Stimulated activated CD8-positive, alpha-beta memory T cell treated with anti-CD3 and anti-CD28 coated beads, Interleukin-2, amount 100 ng/mL, for 48 hours (primary cell): ENCODE measurements around the gene NFE2L1.
"Not testable (repeated sequence)": the region's sequence is repeated elsewhere in the genome, so short reads cannot be mapped to it uniquely, and the experiment has no call there.

Experiments used
- DNase-seq, 2 donors: peaks; one replicate each; pipeline ENCODE4 v3.0.0-alpha.2; 2020; ENCODE audit warnings: low read depth in 2 of 2

NFE2L1 gene, protein sequence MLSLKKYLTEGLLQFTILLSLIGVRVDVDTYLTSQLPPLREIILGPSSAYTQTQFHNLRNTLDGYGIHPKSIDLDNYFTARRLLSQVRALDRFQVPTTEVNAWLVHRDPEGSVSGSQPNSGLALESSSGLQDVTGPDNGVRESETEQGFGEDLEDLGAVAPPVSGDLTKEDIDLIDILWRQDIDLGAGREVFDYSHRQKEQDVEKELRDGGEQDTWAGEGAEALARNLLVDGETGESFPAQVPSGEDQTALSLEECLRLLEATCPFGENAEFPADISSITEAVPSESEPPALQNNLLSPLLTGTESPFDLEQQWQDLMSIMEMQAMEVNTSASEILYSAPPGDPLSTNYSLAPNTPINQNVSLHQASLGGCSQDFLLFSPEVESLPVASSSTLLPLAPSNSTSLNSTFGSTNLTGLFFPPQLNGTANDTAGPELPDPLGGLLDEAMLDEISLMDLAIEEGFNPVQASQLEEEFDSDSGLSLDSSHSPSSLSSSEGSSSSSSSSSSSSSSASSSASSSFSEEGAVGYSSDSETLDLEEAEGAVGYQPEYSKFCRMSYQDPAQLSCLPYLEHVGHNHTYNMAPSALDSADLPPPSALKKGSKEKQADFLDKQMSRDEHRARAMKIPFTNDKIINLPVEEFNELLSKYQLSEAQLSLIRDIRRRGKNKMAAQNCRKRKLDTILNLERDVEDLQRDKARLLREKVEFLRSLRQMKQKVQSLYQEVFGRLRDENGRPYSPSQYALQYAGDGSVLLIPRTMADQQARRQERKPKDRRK

DNA sequence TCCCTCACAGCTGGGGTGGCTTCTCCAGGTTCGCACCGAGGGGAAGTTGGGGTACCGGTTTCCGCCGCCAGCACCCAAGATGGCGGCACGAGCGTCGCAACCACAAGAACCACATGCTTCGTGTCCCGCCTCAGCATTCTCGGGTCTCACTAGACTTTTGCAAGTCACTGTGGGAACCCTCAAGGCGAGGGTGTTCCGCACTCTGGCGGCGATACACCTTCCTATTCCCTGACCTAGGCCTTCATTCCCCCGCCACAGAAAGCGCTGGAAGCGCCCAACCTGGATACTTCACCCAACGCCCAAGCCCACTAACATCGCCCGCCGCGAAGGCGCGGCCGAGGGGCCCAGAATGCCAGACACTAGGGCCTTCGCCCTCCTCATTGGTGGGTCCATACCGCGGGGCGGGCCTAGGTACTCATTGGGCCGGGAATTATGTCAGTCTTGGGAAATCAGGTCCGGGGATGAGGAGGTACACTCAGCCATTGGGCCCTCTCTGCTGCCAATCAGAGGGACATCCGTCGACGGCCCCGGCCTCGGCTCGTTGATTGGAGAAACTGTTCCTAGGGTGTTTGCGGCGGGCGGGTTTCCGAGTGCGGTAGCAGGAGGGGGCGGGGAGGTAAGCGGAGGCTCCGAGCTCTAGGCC is at the start of gene NFE2L1:
TSS of gene NFE2L1 (plus strand) at position 619 of the 643 bp plus-strand sequence. CDS start 2,760 bp downstream, outside the sequence.
- peak; percentile 92 to 96 for DNase-seq

DNA sequence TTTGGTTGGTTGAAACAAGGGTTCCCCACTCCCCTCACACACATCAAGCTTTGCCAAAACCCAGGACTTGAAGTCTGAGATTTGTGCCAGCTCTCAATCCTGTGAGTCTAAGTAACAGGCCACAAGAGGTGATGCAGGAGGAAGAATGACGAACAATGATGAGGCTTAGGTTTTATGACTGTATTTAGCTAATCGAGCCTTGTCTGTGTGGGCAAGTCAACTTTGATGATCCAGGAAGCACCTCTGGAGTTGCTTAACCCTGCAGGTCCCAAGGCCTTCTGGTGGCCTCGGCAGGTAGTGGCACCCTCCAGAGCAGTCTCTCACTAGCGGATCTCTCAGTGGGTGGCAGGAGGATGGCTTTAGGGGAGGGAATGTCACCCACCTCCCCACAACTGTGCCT is 48.6 kb upstream of the NFE2L1 start:
- no peak for DNase-seq

DNA sequence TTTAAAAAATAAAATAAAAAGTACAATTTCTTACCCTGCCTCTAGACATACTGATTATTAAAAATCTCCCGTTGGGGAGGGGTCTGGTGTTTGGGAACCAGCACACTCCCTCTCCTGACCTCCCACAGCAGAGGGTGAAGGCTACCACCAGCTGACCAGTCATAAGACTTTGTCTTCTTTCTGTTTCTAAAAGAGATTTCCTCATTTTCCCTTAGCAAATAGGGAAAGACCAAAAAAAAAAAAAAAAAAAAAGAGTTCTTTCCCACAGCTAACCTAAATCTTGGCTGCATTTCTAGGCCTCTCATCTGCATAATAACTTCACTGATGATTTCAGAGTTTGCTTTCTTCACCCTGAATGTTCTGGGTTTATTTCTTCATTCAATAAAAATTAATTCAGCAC is 47.0 kb upstream of the NFE2L1 start:
- DNase-seq, result no peak

GRCh38 chr17:48001657-48002056 is 46.5 kb upstream of the NFE2L1 start:
- DNase-seq, result not testable (repeated sequence)

- DNase-seq, result no peak
These were observed 45.8 kb upstream of the NFE2L1 start for GRCh38 chr17:48002266-48002915.

DNA sequence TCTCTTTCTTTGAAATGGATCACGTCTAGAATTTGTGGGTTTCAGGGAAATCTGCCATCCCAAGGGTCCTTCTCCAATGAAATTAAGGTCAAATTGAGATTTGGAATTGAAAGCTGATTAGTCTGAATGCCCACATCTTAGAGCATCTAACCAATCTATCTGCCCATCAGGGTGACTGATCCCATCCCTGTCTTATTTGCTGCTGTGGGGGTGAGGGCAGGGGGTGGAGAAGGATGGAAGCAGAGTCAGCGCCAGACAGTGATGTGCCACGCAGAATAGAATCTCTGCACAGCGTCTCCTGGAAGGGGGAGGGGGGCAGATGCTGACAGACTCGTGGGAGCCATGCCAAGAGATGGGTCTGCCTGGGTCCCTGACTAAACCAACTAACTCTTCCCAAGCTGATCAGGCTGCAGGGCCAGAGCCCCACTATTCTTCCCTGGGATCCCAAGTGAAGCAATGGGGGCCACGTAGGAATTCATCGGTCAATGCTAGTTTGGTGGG is 45.2 kb upstream of the NFE2L1 start:
- DNase-seq, result no peak

DNA sequence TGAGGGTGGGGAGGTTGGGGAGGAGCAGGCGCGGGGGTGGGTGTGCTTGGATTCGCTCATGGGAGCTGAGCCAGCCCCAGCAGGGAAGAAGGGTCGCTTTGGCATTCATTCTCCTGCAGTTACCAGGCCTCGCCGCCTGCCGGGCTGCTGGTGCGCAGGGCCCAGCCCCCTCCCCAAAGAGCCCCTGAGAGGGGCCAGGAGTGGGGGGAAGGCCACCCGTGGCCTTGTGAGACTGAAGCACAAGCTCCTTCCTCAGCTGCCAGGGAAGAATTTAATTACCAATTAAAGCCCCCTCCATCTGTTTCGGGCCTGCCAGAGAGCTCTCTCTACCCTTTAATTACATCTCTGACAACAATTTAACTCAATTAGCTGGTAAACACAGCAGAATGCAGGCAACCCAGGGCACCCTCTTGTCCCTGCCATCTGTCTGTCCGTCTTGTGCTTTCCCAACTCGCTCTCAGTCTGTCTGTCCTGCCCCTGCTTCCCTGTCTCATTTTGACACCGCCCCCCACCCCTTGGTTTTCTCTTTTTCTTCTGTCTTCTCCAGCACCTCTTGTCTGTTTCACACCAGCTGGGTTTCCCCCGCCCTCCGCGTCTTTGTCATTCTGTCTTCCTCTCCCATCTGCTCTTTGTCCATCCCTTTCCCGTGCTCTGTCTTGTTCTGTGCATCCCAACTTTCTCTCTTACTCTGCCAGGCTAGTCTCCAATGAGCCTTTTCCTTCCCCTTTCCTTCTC is 44.6 kb upstream of the NFE2L1 start:
- no peak for DNase-seq

GRCh38 chr17:48004983-48005382 is 43.2 kb upstream of the NFE2L1 start:
- DNase-seq, result no peak

DNA sequence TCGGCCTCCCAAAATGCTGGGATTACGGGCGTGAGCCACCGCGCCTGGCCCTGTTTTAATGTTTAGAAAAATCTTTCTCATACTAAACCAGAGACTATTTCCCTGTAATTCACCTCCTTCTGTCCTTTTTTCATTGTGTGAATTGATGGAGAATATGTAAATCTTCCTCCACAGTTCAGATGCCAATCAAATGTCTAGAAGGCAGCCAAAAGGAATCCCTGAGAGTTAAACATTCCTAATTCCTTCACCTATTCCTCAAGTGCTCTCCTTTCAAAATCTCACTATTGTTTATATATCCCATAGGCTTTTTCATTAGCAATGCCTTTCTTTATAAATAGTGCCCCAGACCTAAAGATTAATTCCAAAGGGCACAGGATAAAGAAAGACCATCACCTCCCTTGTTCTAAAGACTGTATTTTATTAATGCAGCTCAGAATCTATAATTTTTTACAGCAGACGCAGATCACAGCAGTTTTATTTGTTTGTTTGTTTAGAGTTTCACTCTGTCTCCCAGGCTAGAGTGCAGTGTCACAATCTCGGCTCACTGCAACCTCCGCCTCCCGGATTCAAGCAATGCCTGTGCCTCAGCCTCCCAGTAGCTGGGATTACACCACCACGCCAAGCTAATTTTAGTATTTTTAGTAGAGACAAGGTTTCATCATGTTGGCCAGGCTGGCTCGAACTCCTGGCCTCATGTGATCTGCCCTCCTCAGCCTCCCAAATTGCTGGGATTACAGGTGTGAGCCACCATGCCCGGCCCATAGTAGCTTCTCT is 41.0 kb upstream of the NFE2L1 start:
- no peak for DNase-seq

- no peak for DNase-seq
These were observed 38.0 kb upstream of the NFE2L1 start for GRCh38 chr17:48010193-48010592.

DNA sequence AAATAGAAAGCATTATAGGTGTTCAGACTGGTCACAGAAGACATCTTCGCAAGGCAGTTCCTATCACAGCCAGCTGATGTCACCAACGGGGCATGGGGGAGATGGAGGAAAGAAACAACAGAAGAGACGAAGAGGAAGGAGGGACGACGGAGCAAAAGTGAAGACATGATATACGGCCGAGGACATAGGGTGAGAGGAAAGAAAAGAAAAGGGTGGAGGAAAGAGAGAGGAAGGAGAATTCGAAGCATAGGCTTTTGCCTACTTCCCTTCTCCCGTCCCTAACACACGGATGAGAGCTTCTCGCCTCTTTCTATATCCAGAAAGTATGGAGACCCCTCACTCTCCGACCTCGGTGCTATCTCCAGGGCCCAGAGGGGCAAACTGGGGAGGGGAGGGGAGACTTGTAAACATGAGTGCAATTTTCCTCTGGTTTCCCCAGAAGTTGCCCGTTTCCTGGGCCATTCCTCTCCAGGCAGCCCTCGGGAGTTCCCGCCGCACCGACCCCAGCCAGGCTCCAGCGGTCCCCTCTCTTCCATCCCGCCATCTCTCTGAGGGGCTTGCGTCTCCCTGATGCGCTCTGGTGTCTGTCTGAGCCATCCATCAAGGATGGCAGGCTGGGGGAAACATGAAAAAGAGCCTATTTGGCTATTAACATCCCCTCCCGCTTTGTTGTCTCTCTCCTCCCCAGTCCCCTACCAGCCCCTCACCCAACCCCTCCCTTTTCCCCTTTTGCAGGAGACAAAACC is 36.6 kb upstream of the NFE2L1 start:
- DNase-seq, result no peak

DNA sequence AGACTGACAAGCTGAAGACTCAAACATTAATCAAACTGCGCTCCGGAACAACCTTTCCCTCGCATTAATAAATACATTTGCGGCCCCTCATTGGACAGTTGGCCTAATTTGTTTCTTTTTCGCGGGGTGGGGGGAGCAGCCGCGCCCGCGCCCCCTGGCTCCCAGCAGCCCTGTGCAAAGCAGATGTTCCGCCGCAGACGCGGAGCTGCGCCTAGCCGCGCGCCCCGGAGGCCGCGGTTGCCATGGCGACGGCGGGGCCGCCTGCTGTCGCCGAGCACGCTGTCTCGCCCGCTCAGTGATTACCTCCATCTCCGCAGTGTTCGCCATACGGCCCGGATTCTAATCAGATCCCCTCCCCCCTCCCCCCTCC is 36.0 kb upstream of the NFE2L1 start:
- DNase-seq, result peak; percentile 45 to 61

GRCh38 chr17:48012654-48013053 is 35.5 kb upstream of the NFE2L1 start:
- no peak for DNase-seq

DNA sequence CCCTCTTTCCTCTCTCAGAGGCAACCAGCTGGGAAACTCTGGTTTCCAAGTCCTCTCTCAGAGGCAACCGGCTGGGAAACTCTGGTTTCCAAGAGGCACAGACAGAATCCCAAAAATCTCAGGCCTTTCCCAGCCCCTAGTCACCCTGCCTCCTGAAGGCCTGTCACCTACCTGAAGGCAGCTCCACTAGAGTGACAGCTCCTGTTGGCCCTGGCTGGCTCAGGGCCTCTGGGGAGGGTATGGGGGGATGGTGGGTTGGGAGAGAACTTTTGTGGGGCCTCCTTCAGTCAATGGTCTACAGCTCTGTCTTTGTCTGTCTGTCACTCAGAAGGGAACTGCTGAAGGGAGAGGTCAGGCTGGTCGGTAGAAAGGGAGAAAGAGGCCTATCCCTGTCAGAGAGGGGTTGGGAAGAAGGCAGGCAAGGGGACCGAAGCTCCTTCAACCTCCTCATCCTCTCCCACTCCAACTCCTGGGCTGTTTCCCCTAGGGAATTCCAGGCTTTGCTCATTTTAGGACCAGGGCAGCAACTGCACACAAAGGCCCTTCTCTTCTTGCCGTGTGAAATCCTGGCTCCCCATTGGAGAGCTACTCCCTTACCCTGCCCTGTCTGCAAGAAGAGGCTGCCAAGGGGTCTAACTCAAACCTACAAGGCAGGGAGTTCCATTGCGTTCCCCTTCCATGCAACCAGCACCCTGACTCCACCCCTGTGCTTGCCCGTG is 34.1 kb upstream of the NFE2L1 start:
- no peak for DNase-seq

DNA sequence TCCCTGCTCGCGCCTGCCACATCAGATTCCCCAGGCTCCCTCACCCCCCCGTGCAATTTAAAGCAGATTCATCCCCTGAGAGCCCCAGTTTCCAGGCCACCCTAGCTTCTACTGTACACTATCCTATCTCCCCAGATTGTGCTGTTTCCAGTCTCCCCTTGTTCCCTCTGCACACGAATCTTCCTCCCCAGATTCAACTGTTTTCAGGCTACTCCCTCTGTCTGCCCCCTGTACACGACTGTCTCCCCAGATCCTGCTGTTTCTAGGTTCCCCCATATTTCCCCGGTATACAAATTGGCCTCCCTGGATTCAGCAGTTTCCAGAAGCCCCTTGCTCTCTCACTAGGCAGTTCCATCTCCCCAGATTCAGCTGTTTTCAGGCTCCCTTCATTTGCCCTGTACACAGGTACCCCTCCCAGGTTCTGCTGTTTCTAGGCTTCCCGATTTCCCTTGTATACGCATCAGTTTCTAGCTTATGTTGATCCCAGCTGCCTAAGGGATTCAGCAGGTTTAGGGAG is 33.5 kb upstream of the NFE2L1 start:
- DNase-seq, result no peak

GRCh38 chr17:48016112-48016511 is 32.0 kb upstream of the NFE2L1 start:
- no peak for DNase-seq

DNA sequence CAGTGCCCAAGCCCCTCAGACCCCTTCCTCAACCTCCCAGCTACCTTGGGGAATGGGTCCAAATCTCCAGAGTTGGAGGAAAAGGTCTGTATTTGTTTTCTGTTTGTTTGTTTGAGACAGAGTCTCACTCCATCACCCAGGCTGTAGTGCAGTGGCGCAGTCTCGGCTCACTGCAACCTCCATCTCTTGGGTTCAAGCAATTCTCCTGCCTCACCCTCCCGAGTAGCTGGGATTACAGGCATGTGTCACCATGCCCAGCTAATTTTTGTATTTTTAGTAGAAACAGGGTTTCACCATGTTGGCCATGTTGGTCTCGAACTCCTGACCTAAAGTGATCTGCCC is 30.4 kb upstream of the NFE2L1 start:
- DNase-seq, result not testable (repeated sequence)

DNA sequence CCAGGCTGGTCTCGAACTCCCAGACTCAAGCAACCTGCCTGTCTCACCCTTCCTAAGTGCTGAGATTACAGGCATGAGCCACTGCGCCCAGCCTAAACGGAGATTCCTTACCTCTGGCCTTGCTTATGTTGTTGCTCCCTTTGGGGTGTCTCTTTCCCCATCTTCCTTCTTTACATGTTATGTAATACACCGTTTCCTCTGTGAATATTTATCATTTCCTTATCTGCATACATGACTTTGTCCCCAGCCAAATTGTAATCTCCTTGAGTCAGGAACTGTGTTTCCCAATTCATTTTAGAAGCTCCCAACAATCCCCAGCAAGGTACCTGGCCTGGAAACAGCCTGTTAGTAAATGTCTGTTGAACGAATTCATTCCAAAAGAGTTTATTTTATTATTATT is 26.2 kb upstream of the NFE2L1 start:
- no peak for DNase-seq

- DNase-seq, result no peak
These were observed 25.3 kb upstream of the NFE2L1 start for GRCh38 chr17:48022901-48023300.
